ENCODE results near the gene PDIA6. TPM values are rescaled to one million over a fixed set of nuclear protein-coding genes. Genes with fewer than 3 reads are reported as not detected.

Gene PDIA6
- total RNA-seq, 1 donor from 2014 or later: 346 TPM

DNA sequence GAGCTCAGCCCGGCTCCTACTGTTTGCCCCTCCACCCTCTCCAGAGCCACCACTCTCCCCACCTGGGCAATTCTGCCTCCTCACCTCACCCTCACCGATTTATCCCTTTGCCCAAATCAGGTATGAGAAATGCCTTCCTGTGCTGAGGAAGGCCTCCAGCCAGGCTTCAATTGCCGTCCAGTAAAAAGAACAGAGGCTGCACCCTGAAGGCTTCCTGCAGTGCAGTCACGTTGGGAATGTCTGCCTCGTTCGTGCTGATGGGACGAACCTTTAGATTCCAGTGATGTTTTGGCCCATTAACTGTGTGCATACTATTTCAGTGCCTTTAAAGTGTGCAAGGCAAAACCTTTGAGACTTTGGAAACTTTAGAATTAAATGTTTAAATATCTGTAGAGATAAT lies 57.0 kb downstream of the PDIA6 start:
- FAIRE-seq (no peak), DNase-seq (ENCODE audit: low read depth) (no peak)
- no peaks in the 10 kb centered on the region for H3K36me3 ChIP-seq (ENCODE audit: insufficient read depth, low read length)
- H4K20me1 ChIP-seq (ENCODE audit: insufficient read depth, low read length): no peaks in the 10 kb centered on the region
- Mint-ChIP-seq H3K4me3 (ENCODE audit: unreplicated experiment) (no peak overlapping the region), H3K27ac (ENCODE audit: unreplicated experiment) (no peak overlapping the region), H3K36me3 (ENCODE audit: low read depth, unreplicated experiment) (no peaks in the 10 kb centered on the region), H3K9me3 (ENCODE audit: unreplicated experiment) (no peaks in the 10 kb centered on the region), H3K27me3 (ENCODE audit: low read depth, unreplicated experiment) (peaks cover 22% of the 10 kb centered on the region), H3K4me1 (ENCODE audit: low read depth, unreplicated experiment) (peaks cover 3% of the 10 kb centered on the region)
- H3K9ac ChIP-seq (ENCODE audit: low read length): no peak overlapping the region
- H3K4me3 ChIP-seq (ENCODE audit: insufficient read depth, low read depth, low read length): no peak overlapping the region
- no peak overlapping the region for H3K27ac ChIP-seq (ENCODE audit: low read depth, low read length)
- no peak overlapping the region for H2AFZ ChIP-seq (ENCODE audit: low read depth, low read length)
- H3K79me2 ChIP-seq (ENCODE audit: insufficient read depth, low read length): no peaks in the 10 kb centered on the region
- no peaks in the 10 kb centered on the region for H3K9me3 ChIP-seq (ENCODE audit: insufficient read depth, low read depth, low read length)
- no peak overlapping the region for H3K4me2 ChIP-seq (ENCODE audit: low read length)
- H3K27me3 ChIP-seq (ENCODE audit: insufficient read depth, low read length): no peaks in the 10 kb centered on the region
- no peaks in the 10 kb centered on the region for H3K4me1 ChIP-seq (ENCODE audit: insufficient read depth, low read length)
- no peak for TF ChIP-seq EZH2 (IDR thresholded peaks at IDR 0.05; ENCODE audit: insufficient read depth, low read length)
- TF ChIP-seq, protein P1, sequence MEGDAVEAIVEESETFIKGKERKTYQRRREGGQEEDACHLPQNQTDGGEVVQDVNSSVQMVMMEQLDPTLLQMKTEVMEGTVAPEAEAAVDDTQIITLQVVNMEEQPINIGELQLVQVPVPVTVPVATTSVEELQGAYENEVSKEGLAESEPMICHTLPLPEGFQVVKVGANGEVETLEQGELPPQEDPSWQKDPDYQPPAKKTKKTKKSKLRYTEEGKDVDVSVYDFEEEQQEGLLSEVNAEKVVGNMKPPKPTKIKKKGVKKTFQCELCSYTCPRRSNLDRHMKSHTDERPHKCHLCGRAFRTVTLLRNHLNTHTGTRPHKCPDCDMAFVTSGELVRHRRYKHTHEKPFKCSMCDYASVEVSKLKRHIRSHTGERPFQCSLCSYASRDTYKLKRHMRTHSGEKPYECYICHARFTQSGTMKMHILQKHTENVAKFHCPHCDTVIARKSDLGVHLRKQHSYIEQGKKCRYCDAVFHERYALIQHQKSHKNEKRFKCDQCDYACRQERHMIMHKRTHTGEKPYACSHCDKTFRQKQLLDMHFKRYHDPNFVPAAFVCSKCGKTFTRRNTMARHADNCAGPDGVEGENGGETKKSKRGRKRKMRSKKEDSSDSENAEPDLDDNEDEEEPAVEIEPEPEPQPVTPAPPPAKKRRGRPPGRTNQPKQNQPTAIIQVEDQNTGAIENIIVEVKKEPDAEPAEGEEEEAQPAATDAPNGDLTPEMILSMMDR (IDR thresholded peaks at IDR 0.05; ENCODE audit: insufficient read depth, low read depth, low read length): no peak

DNA sequence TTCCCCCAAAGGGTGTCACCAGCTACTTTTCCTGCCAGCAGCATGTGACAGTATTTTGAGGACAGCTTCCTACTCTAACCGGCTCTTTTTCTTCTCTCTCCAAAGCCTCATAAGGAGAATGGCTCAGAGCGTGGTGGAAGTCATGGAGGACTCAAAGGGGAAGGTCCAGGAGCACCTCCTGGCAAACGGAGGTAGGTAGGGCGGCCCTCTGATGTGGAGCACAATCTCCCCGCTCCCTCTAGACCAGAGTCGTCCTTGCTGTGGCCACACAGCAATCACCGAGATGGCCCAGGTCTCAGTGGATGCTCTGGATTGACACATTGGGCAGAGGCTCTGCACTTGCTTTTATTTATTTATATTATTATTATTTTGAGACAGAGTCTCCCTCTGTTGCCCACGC lies 58.7 kb downstream of the PDIA6 start:
- DNase-seq (ENCODE audit: low read depth) (no peak), FAIRE-seq (no peak)
- Histone ChIP-seq H3K27ac (ENCODE audit: low read depth, low read length) (no peak overlapping the region), H2AFZ (ENCODE audit: low read depth, low read length) (no peak overlapping the region), H3K4me3 (ENCODE audit: insufficient read depth, low read depth, low read length) (no peak overlapping the region), H3K4me1 (ENCODE audit: insufficient read depth, low read length) (no peaks in the 10 kb centered on the region), H3K36me3 (ENCODE audit: insufficient read depth, low read length) (no peaks in the 10 kb centered on the region), H3K27me3 (ENCODE audit: insufficient read depth, low read length) (no peaks in the 10 kb centered on the region), H3K4me2 (ENCODE audit: low read length) (no peak overlapping the region), H3K79me2 (ENCODE audit: insufficient read depth, low read length) (no peaks in the 10 kb centered on the region), H3K9me3 (ENCODE audit: insufficient read depth, low read depth, low read length) (no peaks in the 10 kb centered on the region), H4K20me1 (ENCODE audit: insufficient read depth, low read length) (no peaks in the 10 kb centered on the region), H3K9ac (ENCODE audit: low read length) (no peak overlapping the region)
- Mint-ChIP-seq H3K4me1 (ENCODE audit: low read depth, unreplicated experiment) (peaks cover 1% of the 10 kb centered on the region), H3K36me3 (ENCODE audit: low read depth, unreplicated experiment) (no peaks in the 10 kb centered on the region), H3K9me3 (ENCODE audit: unreplicated experiment) (no peaks in the 10 kb centered on the region), H3K4me3 (ENCODE audit: unreplicated experiment) (no peak overlapping the region), H3K27ac (ENCODE audit: unreplicated experiment) (no peak overlapping the region), H3K27me3 (ENCODE audit: low read depth, unreplicated experiment) (peaks cover 21% of the 10 kb centered on the region)
- no peak for TF ChIP-seq EZH2 (IDR thresholded peaks at IDR 0.05; ENCODE audit: insufficient read depth, low read length)
- TF ChIP-seq, protein P1 (IDR thresholded peaks at IDR 0.05; ENCODE audit: insufficient read depth, low read depth, low read length): no peak

DNA sequence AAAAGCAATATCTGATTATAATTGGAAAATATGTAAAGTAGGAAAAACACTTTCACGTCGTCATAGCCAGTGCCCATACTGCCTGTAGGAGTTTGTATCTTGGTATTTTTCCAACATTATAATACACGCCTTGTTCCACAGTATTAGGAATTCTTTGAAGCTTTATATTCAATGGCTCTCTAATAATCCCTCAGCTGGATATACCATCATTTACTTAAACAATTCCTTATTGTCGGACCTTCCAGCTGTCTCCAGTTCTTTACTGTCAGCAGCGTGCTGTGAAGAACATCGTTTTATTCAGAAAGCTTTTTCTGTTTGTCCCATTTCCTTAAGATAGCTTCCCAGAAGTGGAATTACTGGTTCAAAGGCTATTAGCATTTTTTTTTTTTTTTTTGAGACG lies 59.4 kb downstream of the PDIA6 start:
- H3K79me2 ChIP-seq (ENCODE audit: insufficient read depth, low read length): no peaks in the 10 kb centered on the region
- no peak overlapping the region for H3K4me3 Mint-ChIP-seq (ENCODE audit: unreplicated experiment)
- H3K9me3 Mint-ChIP-seq (ENCODE audit: unreplicated experiment): no peaks in the 10 kb centered on the region
- no peak overlapping the region for H3K27ac ChIP-seq (ENCODE audit: low read depth, low read length)
- no peak overlapping the region for H3K27ac Mint-ChIP-seq (ENCODE audit: unreplicated experiment)
- H3K27me3 ChIP-seq (ENCODE audit: insufficient read depth, low read length): no peaks in the 10 kb centered on the region
- H3K36me3 ChIP-seq (ENCODE audit: insufficient read depth, low read length): no peaks in the 10 kb centered on the region
- peaks cover 21% of the 10 kb centered on the region for H3K27me3 Mint-ChIP-seq (ENCODE audit: low read depth, unreplicated experiment)
- no peak overlapping the region for H3K4me2 ChIP-seq (ENCODE audit: low read length)
- no peak for FAIRE-seq
- TF ChIP-seq, protein P1 (IDR thresholded peaks at IDR 0.05; ENCODE audit: insufficient read depth, low read depth, low read length): no peak
- TF ChIP-seq EZH2 (IDR thresholded peaks at IDR 0.05; ENCODE audit: insufficient read depth, low read length): no peak
- no peaks in the 10 kb centered on the region for H3K4me1 ChIP-seq (ENCODE audit: insufficient read depth, low read length)
- H3K9ac ChIP-seq (ENCODE audit: low read length): no peak overlapping the region
- no peaks in the 10 kb centered on the region for H4K20me1 ChIP-seq (ENCODE audit: insufficient read depth, low read length)
- H3K4me1 Mint-ChIP-seq (ENCODE audit: low read depth, unreplicated experiment): no peaks in the 10 kb centered on the region
- no peak overlapping the region for H3K4me3 ChIP-seq (ENCODE audit: insufficient read depth, low read depth, low read length)
- no peaks in the 10 kb centered on the region for H3K9me3 ChIP-seq (ENCODE audit: insufficient read depth, low read depth, low read length)
- no peak overlapping the region for H2AFZ ChIP-seq (ENCODE audit: low read depth, low read length)
- H3K36me3 Mint-ChIP-seq (ENCODE audit: low read depth, unreplicated experiment): no peaks in the 10 kb centered on the region
- DNase-seq (ENCODE audit: low read depth): no peak

Data from astrocyte (in vitro differentiated cells and primary cell).